NT2/D1 (cell line): ENCODE data around the gene RUNX3.

Experiments used
- DNase-seq: peaks from one replicate; pipeline ENCODE4 v3.0.0-alpha.2; 2011; ENCODE audit warnings: low read depth, low spot score
- H3K27me3 ChIP-seq: 2 replicates; pipeline ENCODE4 v1.6.0; 2011; ENCODE audit warnings: mild to moderate bottlenecking; ENCODE audit not compliant: insufficient read length, insufficient read depth
- H3K36me3 ChIP-seq: 2 replicates; pipeline ENCODE4 v1.6.1; 2011; ENCODE audit warnings: mild to moderate bottlenecking, low read length, mixed read lengths; ENCODE audit not compliant: insufficient read depth, insufficient read length
- H3K4me1 ChIP-seq: 2 replicates; pipeline ENCODE4 v1.5.1; 2011; ENCODE audit not compliant: insufficient read depth, insufficient read length
- H3K4me3 ChIP-seq: 2 replicates; pipeline ENCODE4 v1.5.1; 2011; ENCODE audit warnings: low read depth; ENCODE audit not compliant: insufficient read length
- H3K9ac ChIP-seq: 2 replicates; pipeline ENCODE4 v1.6.0; 2011; ENCODE audit warnings: low read depth; ENCODE audit not compliant: insufficient read length
- H3K9me3 ChIP-seq: 2 replicates; pipeline ENCODE4 v1.5.1; 2011; ENCODE audit warnings: mild to moderate bottlenecking, low read length; ENCODE audit not compliant: insufficient read depth
- SUZ12 ChIP-seq: IDR thresholded peaks from 2 replicates; pipeline ENCODE4 v1.6.1; 2011; ENCODE audit not compliant: insufficient read length, insufficient read depth; ENCODE audit errors: extremely low read depth
- YY1 ChIP-seq: IDR thresholded peaks from 2 replicates; pipeline ENCODE4 v1.6.1; 2011; ENCODE audit not compliant: insufficient read length, insufficient read depth
- ZNF274 ChIP-seq: IDR thresholded peaks from 2 replicates; pipeline ENCODE4 v1.6.1; 2011; ENCODE audit warnings: mild to moderate bottlenecking, low read depth, low read length

The RUNX3 gene

GRCh38 chr1:24886241-24886640 lies 43.8 kb downstream of the RUNX3 start:
- TF ChIP-seq YY1, result no peak
- no peak for TF ChIP-seq ZNF274
- no peak for TF ChIP-seq SUZ12
- no peaks in the 10 kb centered on the region for H3K27me3 ChIP-seq
- H3K9ac ChIP-seq, result no peak overlapping the region
- H3K36me3 ChIP-seq, result no peaks in the 10 kb centered on the region
- DNase-seq, result no peak
- H3K9me3 ChIP-seq, result peaks cover 19% of the 10 kb centered on the region
- H3K4me3 ChIP-seq, result no peak overlapping the region
- no peaks in the 10 kb centered on the region for H3K4me1 ChIP-seq

GRCh38 chr1:24884751-24885150 lies 45.3 kb downstream of the RUNX3 start:
- H3K36me3 ChIP-seq, result no peaks in the 10 kb centered on the region

GRCh38 chr1:24881034-24881433 lies 49.0 kb downstream of the RUNX3 start:
- no peaks in the 10 kb centered on the region for H3K36me3 ChIP-seq
- H3K4me3 ChIP-seq, result no peak overlapping the region
- peaks cover 10% of the 10 kb centered on the region; the same call in 1 of the 2 replicates for H3K9me3 ChIP-seq
- peaks cover 5% of the 10 kb centered on the region for H3K4me1 ChIP-seq
- peaks cover 3% of the 10 kb centered on the region for H3K27me3 ChIP-seq
- no peak overlapping the region for H3K9ac ChIP-seq
- no peak for DNase-seq
- TF ChIP-seq SUZ12 (no peak), YY1 (no peak)

More at GRCh38 chr1:24884751-24885150, 45.3 kb downstream of the RUNX3 start:
- no peak for DNase-seq
- Histone ChIP-seq H3K9me3 (peaks cover 10% of the 10 kb centered on the region; the same call in 1 of the 2 replicates), H3K27me3 (no peaks in the 10 kb centered on the region), H3K4me1 (no peaks in the 10 kb centered on the region), H3K4me3 (no peak overlapping the region), H3K9ac (no peak overlapping the region)
- no peak for TF ChIP-seq ZNF274
- TF ChIP-seq YY1, result no peak
- no peak for TF ChIP-seq SUZ12

- H3K27me3 ChIP-seq, result peaks cover 3% of the 10 kb centered on the region
- peaks cover 10% of the 10 kb centered on the region; the same call in 1 of the 2 replicates for H3K9me3 ChIP-seq
- peaks cover 5% of the 10 kb centered on the region for H3K4me1 ChIP-seq
- H3K9ac ChIP-seq, result no peak overlapping the region
- no peak overlapping the region for H3K4me3 ChIP-seq
- TF ChIP-seq SUZ12, result no peak
- no peak for TF ChIP-seq ZNF274
- no peak for TF ChIP-seq YY1
- no peaks in the 10 kb centered on the region for H3K36me3 ChIP-seq
- no peak for DNase-seq
Measured at GRCh38 chr1:24878775-24879742, 51.0 kb downstream of the RUNX3 start.

GRCh38 chr1:24878045-24878444 lies 52.0 kb downstream of the RUNX3 start:
- H3K27me3 ChIP-seq, result peaks cover 3% of the 10 kb centered on the region
- H3K36me3 ChIP-seq, result no peaks in the 10 kb centered on the region
- no peak for DNase-seq
- no peak overlapping the region for H3K9ac ChIP-seq
- H3K4me3 ChIP-seq, result no peak overlapping the region
- H3K4me1 ChIP-seq, result peaks cover 5% of the 10 kb centered on the region
- TF ChIP-seq SUZ12 (no peak), ZNF274 (no peak), YY1 (no peak)
- H3K9me3 ChIP-seq, result peaks cover 2% of the 10 kb centered on the region; the same call in 1 of the 2 replicates

GRCh38 chr1:24875991-24876506 lies 54.0 kb downstream of the RUNX3 start:
- Histone ChIP-seq H3K9ac (no peak overlapping the region), H3K4me3 (no peak overlapping the region), H3K27me3 (peaks cover 3% of the 10 kb centered on the region), H3K4me1 (peaks cover 5% of the 10 kb centered on the region), H3K9me3 (no peaks in the 10 kb centered on the region), H3K36me3 (no peaks in the 10 kb centered on the region)
- DNase-seq, result no peak
- TF ChIP-seq SUZ12 (no peak), ZNF274 (no peak), YY1 (no peak)

- H3K9me3 ChIP-seq, result no peaks in the 10 kb centered on the region
Measured at GRCh38 chr1:24875257-24875656, 54.8 kb downstream of the RUNX3 start.

More at GRCh38 chr1:24875257-24875656, 54.8 kb downstream of the RUNX3 start:
- H3K4me1 ChIP-seq, result peaks cover 5% of the 10 kb centered on the region
- TF ChIP-seq SUZ12 (no peak), ZNF274 (no peak), YY1 (no peak)
- no peak overlapping the region for H3K9ac ChIP-seq
- no peak for DNase-seq
- H3K4me3 ChIP-seq, result no peak overlapping the region
- no peaks in the 10 kb centered on the region for H3K36me3 ChIP-seq
- peaks cover 3% of the 10 kb centered on the region for H3K27me3 ChIP-seq
